Tibial artery (tissue), 4 donors: ENCODE data around the gene CASS4.

Experiments used
- DNase-seq, 2 donors: peaks; one replicate each; pipeline ENCODE4 v3.0.0-alpha.2; 2019
- H3K27ac ChIP-seq, 2 donors: fragments of 200-600 bp; sonication (generic) in 1 of 2; 1 replicate in 1 of 2; 2 replicates in 1 of 2; pipeline ENCODE4 v1.5.1; 2018 to 2019; ENCODE audit warnings: mild to moderate bottlenecking in 1 of 2
- H3K27me3 ChIP-seq, 2 donors: fragments of 200-600 bp; sonication (generic) in 1 of 2; one replicate each; pipeline versions ENCODE4 v1.5.1 to v1.6.0; 2016 to 2019
- H3K36me3 ChIP-seq, 3 donors: fragments of 200-600 bp; sonication (generic) in 2 of 3; one replicate each; pipeline ENCODE4 v1.5.1; 2016 to 2019; ENCODE audit warnings: mild to moderate bottlenecking in 2 of 3
- H3K4me1 ChIP-seq, 4 donors: fragments of 200-600 bp; sonication (generic) in 2 of 4; 1 replicate in 3 of 4; 2 replicates in 1 of 4; pipeline ENCODE4 v1.5.1; 2016 to 2019
- H3K4me3 ChIP-seq, 2 donors: fragments of 200-600 bp; sonication (generic) in 1 of 2; 1 replicate in 1 of 2; 2 replicates in 1 of 2; pipeline ENCODE4 v1.5.1; 2018 to 2019; ENCODE audit warnings: mild to moderate bottlenecking in 2 of 2
- H3K9me3 ChIP-seq, 3 donors: fragments of 200-600 bp; sonication (generic) in 1 of 3; one replicate each; pipeline ENCODE4 v1.5.1; 2016 to 2019
- CTCF ChIP-seq, 2 experiments: fragments of 200-600 bp in 1 of 2; fragments of 450-650 bp in 1 of 2; IDR thresholded peaks; one replicate each; pipeline ENCODE4 v1.5.1; 2017 to 2019; ENCODE audit warnings: antibody characterized with exemption in 2 of 2, mild to moderate bottlenecking in 1 of 2, moderate library complexity in 1 of 2
- intact Hi-C: fragments of 100-400 bp; cut with DNase I; formaldehyde crosslinking; loops from one replicate; pipeline ENCODE4 v1.15.0; 2023; ENCODE audit warnings: low total_unique reads

CASS4 gene

GRCh38 chr20:56460459-56460858, 48.4 kb downstream of the CASS4 start:
- Histone ChIP-seq H3K36me3 (no peaks in the 10 kb centered on the region), H3K27me3 (no peaks in the 10 kb centered on the region), H3K4me3 (no peak overlapping the region), H3K27ac (no peak overlapping the region), H3K4me1 (no peaks in the 10 kb centered on the region), H3K9me3 (no peaks in the 10 kb centered on the region)
- no peak for TF ChIP-seq CTCF (IDR thresholded peaks at IDR 0.05)
- no peak for DNase-seq
- intact Hi-C loops = no loop called here

DNA sequence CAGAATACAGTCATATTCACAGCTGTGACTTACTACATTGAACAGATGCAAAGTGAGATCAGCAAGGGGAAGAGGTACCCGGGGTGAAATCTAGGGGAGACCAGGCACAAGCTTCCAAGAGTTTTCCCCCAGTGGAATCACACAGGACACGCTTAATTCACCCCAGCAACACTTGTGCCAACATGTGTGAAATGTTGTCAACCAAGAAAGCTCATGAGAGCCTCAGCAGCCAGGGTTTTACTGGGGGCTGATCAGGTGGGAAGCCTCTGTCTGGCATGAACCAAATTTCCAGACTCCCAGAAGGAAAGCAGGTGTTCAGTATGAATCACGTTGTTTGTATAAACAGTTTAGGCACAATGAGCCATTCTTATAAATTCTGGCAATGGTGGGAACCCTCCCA, 49.5 kb downstream of the CASS4 start:
- Histone ChIP-seq H3K27me3 (no peaks in the 10 kb centered on the region), H3K27ac (no peak overlapping the region), H3K4me1 (no peaks in the 10 kb centered on the region), H3K36me3 (no peaks in the 10 kb centered on the region), H3K4me3 (no peak overlapping the region), H3K9me3 (no peaks in the 10 kb centered on the region)
- TF ChIP-seq CTCF (IDR thresholded peaks at IDR 0.05) = no peak
- DNase-seq = no peak
- intact Hi-C loops = no loop called here

DNA sequence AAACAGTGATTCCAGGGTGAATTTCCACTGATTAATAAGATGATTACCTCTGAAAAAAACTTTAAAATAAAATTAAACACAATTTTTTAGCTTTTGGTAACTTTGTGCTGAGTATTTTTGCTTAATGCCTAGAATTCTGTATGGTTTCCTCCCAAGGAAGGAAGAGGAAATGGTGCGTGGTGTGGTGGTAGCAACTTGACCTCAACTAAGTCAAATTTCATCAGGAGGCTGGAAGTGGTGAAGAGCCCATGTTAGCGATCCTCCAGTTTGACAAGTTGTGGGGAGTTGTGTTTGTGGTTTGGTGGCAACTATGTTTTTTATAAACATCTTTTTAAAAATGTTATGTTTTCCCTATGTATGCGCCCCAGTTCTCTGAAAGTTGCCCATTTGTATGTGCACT, 51.4 kb downstream of the CASS4 start:
- H3K27me3 ChIP-seq = no peaks in the 10 kb centered on the region
- no peak for TF ChIP-seq CTCF (IDR thresholded peaks at IDR 0.05)
- H3K4me1 ChIP-seq = peaks cover 0 to 8% (median 3%) of the 10 kb centered on the region in 4 donors
- H3K9me3 ChIP-seq = no peaks in the 10 kb centered on the region
- H3K36me3 ChIP-seq = no peaks in the 10 kb centered on the region
- no peak for DNase-seq
- intact Hi-C loops = no loop called here
- no peak overlapping the region for H3K27ac ChIP-seq
- no peak overlapping the region for H3K4me3 ChIP-seq

DNA sequence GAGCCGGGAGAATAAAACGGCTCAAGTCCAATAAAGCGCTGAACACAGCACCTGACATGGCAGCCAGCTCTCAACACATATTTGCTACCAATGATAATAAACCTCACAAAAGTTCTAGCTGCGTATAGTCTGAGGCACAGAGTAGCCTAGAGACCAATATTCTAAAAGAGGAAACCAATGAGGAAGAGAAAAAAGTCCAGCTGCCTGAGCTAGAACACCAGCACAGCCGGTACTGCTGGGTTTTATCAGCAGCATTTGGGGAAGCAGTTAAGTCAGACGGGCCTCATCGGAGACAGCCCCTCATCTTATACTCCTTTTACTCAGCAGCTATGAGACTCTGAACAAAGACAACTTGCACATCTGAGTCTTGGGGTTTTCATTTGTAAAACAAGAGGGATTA, 53.9 kb downstream of the CASS4 start:
- no peak for DNase-seq
- intact Hi-C loops = no loop called here
- Histone ChIP-seq H3K4me1 (peaks cover 0 to 27% (median 17%) of the 10 kb centered on the region in 4 donors), H3K9me3 (no peaks in the 10 kb centered on the region), H3K4me3 (no peak overlapping the region), H3K36me3 (peaks cover 0 to 6% (median 0%) of the 10 kb centered on the region in 3 donors), H3K27me3 (no peaks in the 10 kb centered on the region), H3K27ac (no peak overlapping the region)
- no peak for TF ChIP-seq CTCF (IDR thresholded peaks at IDR 0.05)

GRCh38 chr20:56467968-56468315, 55.9 kb downstream of the CASS4 start:
- intact Hi-C loops = loop anchor here (2.0 kb wide), 1 partner anchor 109 kb away; the partner anchor contains the start of gene FAM210B
- no peak for TF ChIP-seq CTCF (IDR thresholded peaks at IDR 0.05)
- Histone ChIP-seq H3K9me3 (no peaks in the 10 kb centered on the region), H3K4me3 (peak overlapping the region; percentile 89 to 91), H3K4me1 (peaks cover 0 to 28% (median 17%) of the 10 kb centered on the region in 4 donors), H3K27ac (peak overlapping the region; percentile 85 to 91), H3K36me3 (peaks cover 0 to 11% (median 0%) of the 10 kb centered on the region in 3 donors), H3K27me3 (no peaks in the 10 kb centered on the region)
- DNase-seq = no peak
